ENCODE data around the gene SPRED3.

DNA sequence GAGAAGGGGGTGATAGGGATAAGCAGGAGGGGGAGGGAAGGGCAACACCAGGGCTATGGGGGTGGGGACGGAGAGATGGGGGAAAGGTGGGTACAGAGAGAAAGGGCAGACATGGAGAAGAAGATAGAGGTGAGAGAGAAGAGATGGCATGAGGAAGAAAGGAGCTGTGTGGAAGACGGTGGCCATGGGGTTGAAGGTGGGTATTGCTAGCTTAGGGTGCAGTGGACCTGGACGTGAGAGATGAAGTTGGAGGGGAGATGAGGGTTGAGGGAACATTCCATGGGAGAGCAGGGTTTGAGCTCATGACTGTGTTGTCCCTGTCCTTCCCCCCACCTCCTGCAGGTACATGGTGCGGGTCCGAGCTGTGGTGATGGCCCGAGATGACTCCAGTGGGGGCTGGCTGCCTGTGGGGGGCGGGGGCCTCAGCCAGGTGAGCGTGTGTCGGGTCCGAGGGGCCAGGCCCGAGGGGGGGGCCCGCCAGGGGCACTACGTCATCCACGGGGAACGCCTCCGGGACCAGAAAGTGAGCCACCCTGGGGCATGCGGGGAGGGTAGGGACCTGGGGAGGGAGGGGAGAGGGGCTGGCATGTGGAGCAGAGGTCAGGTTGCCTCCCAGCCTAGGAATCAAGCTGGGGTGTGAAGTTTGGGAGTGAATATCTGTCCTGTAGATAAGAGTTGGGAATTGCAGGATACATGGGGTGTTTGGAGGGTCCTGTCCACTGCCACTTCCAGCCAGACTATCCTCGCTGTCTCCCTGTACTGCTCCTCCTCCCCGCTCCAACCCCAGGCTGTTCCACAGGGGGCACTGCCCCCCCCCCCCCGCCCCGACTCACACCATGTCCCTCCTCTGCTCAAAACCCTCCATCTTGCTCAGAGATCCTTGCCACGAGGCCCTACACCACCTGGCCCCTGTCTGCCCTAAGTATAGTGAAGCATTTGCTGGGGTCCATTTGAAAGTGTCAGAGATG, 1.7 kb downstream of the SPRED3 start:
- TF ChIP-seq, protein P1, sequence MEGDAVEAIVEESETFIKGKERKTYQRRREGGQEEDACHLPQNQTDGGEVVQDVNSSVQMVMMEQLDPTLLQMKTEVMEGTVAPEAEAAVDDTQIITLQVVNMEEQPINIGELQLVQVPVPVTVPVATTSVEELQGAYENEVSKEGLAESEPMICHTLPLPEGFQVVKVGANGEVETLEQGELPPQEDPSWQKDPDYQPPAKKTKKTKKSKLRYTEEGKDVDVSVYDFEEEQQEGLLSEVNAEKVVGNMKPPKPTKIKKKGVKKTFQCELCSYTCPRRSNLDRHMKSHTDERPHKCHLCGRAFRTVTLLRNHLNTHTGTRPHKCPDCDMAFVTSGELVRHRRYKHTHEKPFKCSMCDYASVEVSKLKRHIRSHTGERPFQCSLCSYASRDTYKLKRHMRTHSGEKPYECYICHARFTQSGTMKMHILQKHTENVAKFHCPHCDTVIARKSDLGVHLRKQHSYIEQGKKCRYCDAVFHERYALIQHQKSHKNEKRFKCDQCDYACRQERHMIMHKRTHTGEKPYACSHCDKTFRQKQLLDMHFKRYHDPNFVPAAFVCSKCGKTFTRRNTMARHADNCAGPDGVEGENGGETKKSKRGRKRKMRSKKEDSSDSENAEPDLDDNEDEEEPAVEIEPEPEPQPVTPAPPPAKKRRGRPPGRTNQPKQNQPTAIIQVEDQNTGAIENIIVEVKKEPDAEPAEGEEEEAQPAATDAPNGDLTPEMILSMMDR (IDR thresholded peaks at IDR 0.05), result no peak
- TF ChIP-seq POLR2A (IDR thresholded peaks at IDR 0.05), result no peak
- TF ChIP-seq POLR2AphosphoS5 (IDR thresholded peaks at IDR 0.05), result no peak
